Cardiac muscle cell (in vitro differentiated cells and primary cell): Measurements from ENCODE around the gene ASB1. TPM values are rescaled to one million over a fixed set of nuclear protein-coding genes. Genes with fewer than 3 reads are reported as not detected.
"Not testable (repeated sequence)": the region's sequence is repeated elsewhere in the genome, so short reads cannot be mapped to it uniquely, and the experiment has no call there.

Experiments used
- DNase-seq, 2 donors: peaks; one replicate each; pipeline versions ENCODE4 v3.0.0 to v3.0.0-alpha.2; 2010 to 2017; ENCODE audit warnings: low read depth in 1 of 2, low spot score in 1 of 2
- H3K27ac ChIP-seq: fragments of 200-600 bp; sonication (generic); 2 replicates; pipeline ENCODE4 v1.5.1; 2016
- H3K27me3 ChIP-seq: fragments of 200-600 bp; sonication (generic); 2 replicates; pipeline ENCODE4 v1.6.0; 2016; ENCODE audit warnings: control low read depth
- H3K36me3 ChIP-seq: fragments of 200-600 bp; sonication (generic); 2 replicates; pipeline ENCODE4 v1.5.1; 2016; ENCODE audit warnings: control low read depth
- H3K4me1 ChIP-seq: fragments of 200-600 bp; sonication (generic); 2 replicates; pipeline ENCODE4 v1.8.1; 2017; ENCODE audit warnings: low read depth, mild to moderate bottlenecking, mixed run types
- H3K4me3 ChIP-seq: fragments of 200-600 bp; sonication (generic); 2 replicates; pipeline ENCODE4 v1.5.1; 2016; ENCODE audit warnings: mild to moderate bottlenecking
- H3K9me3 ChIP-seq: fragments of 200-600 bp; sonication (generic); 2 replicates; pipeline ENCODE4 v1.5.1; 2017; ENCODE audit warnings: low read depth, mild to moderate bottlenecking, control low read depth
- CTCF ChIP-seq: IDR thresholded peaks from 2 replicates; pipeline ENCODE4 v1.5.1; 2012; ENCODE audit warnings: low read depth, mild to moderate bottlenecking, low read length
- polyA plus RNA-seq: library from polyadenylated mRNA; unstranded; fragments of >200 nt; fragmentation: Nextera tagmentation; extraction: Ambion mirVana; gene quantifications from 2 replicates; pipeline ENCODE4 v1.2.1, GENCODE V29; 2016
- total RNA-seq: library from RNA; depleted of rRNA; stranded (reverse); fragments of >200 nt; gene quantifications from 2 replicates; pipeline ENCODE4 v1.2.3, GENCODE V29; 2016

ASB1 gene
- total and polyA plus RNA-seq, 2 experiments from 2014 or later: 16.7 TPM

- no peak for DNase-seq
- Histone ChIP-seq H3K4me3 (no peak overlapping the region), H3K4me1 (no peaks in the 10 kb centered on the region), H3K27ac (no peak overlapping the region), H3K9me3 (no peaks in the 10 kb centered on the region), H3K36me3 (peaks cover 6% of the 10 kb centered on the region), H3K27me3 (no peaks in the 10 kb centered on the region)
- TF ChIP-seq CTCF: no peak
Observed at GRCh38 chr2:238398577-238398976, 28.1 kb upstream of the ASB1 start.

- Histone ChIP-seq H3K36me3 (peaks cover 6% of the 10 kb centered on the region), H3K27me3 (no peaks in the 10 kb centered on the region), H3K27ac (no peak overlapping the region), H3K9me3 (no peaks in the 10 kb centered on the region), H3K4me1 (no peaks in the 10 kb centered on the region), H3K4me3 (no peak overlapping the region)
- no peak for DNase-seq
- no peak for TF ChIP-seq CTCF
Observed at GRCh38 chr2:238399094-238399493, 27.6 kb upstream of the ASB1 start.

- no peak for TF ChIP-seq CTCF
- Histone ChIP-seq H3K4me1 (no peaks in the 10 kb centered on the region), H3K27ac (no peak overlapping the region)
Observed at GRCh38 chr2:238401551-238401950, 25.2 kb upstream of the ASB1 start.

GRCh38 chr2:238403632-238404405, 22.9 kb upstream of the ASB1 start:
- H3K36me3 ChIP-seq: peaks cover 6% of the 10 kb centered on the region
- no peak for TF ChIP-seq CTCF
- no peaks in the 10 kb centered on the region for H3K4me1 ChIP-seq
- no peak for DNase-seq
- no peaks in the 10 kb centered on the region for H3K9me3 ChIP-seq
- no peak overlapping the region for H3K27ac ChIP-seq
- H3K4me3 ChIP-seq: no peak overlapping the region
- no peaks in the 10 kb centered on the region for H3K27me3 ChIP-seq

More at GRCh38 chr2:238401551-238401950, 25.2 kb upstream of the ASB1 start:
- Histone ChIP-seq H3K36me3 (peaks cover 6% of the 10 kb centered on the region), H3K9me3 (no peaks in the 10 kb centered on the region), H3K4me3 (no peak overlapping the region), H3K27me3 (no peaks in the 10 kb centered on the region)
- no peak for DNase-seq

GRCh38 chr2:238404406-238405216, 22.1 kb upstream of the ASB1 start:
- H3K4me1 ChIP-seq: no peaks in the 10 kb centered on the region
- DNase-seq: no peak
- TF ChIP-seq CTCF: no peak
- H3K27me3 ChIP-seq: no peaks in the 10 kb centered on the region
- H3K4me3 ChIP-seq: no peak overlapping the region
- H3K9me3 ChIP-seq: no peaks in the 10 kb centered on the region
- peaks cover 6% of the 10 kb centered on the region for H3K36me3 ChIP-seq
- no peak overlapping the region for H3K27ac ChIP-seq

GRCh38 chr2:238405217-238405555, 21.5 kb upstream of the ASB1 start:
- not testable (repeated sequence) for H3K4me3 ChIP-seq, H3K27me3 ChIP-seq, H3K27ac ChIP-seq, H3K36me3 ChIP-seq, H3K4me1 ChIP-seq, DNase-seq, H3K9me3 ChIP-seq
